Cerebellar nuclear complex (tissue), 1 donor: ENCODE data around the gene PLXNB1.

ENCODE experiments used
- DNase-seq, 2 experiments: peaks; one replicate each; lab custom pipeline; 2025; lab: John Stamatoyannopoulos, UW

The PLXNB1 gene

GRCh38 chr3:48417529-48418108 lies 12.3 kb downstream of the PLXNB1 start:
- no peak for DNase-seq

- DNase-seq, result no peak
Measured at GRCh38 chr3:48416546-48416945, 13.3 kb downstream of the PLXNB1 start.

- DNase-seq, result no peak
Measured at GRCh38 chr3:48416091-48416505, 13.8 kb downstream of the PLXNB1 start.

GRCh38 chr3:48415251-48415953 lies 14.5 kb downstream of the PLXNB1 start:
- DNase-seq, result no peak

GRCh38 chr3:48414376-48415250 lies 15.3 kb downstream of the PLXNB1 start:
- no peak for DNase-seq

GRCh38 chr3:48413611-48414010 lies 16.3 kb downstream of the PLXNB1 start:
- no peak for DNase-seq

GRCh38 chr3:48413086-48413485 lies 16.8 kb downstream of the PLXNB1 start:
- no peak for DNase-seq

GRCh38 chr3:48412375-48413001 lies 17.4 kb downstream of the PLXNB1 start:
- no peak for DNase-seq

- DNase-seq, result no peak
Measured at GRCh38 chr3:48411606-48412374, 18.1 kb downstream of the PLXNB1 start.

GRCh38 chr3:48411041-48411588 lies 18.8 kb downstream of the PLXNB1 start:
- no peak for DNase-seq

- DNase-seq, result no peak
Measured at GRCh38 chr3:48410205-48411040, 19.5 kb downstream of the PLXNB1 start.

- no peak for DNase-seq
Measured at GRCh38 chr3:48409291-48410201, 20.3 kb downstream of the PLXNB1 start.

GRCh38 chr3:48408823-48409281 lies 21.0 kb downstream of the PLXNB1 start:
- DNase-seq, result no peak

GRCh38 chr3:48407542-48408099 lies 22.3 kb downstream of the PLXNB1 start:
- no peak for DNase-seq

- no peak for DNase-seq
Measured at GRCh38 chr3:48406443-48407431, 23.1 kb downstream of the PLXNB1 start.

GRCh38 chr3:48405971-48406370 lies 23.9 kb downstream of the PLXNB1 start:
- DNase-seq, result no peak

GRCh38 chr3:48405343-48405881 lies 24.5 kb downstream of the PLXNB1 start:
- DNase-seq, result no peak
